ENCODE measurements around the gene CEP135.
"Not testable (repeated sequence)": the region's sequence is repeated elsewhere in the genome, so short reads cannot be mapped to it uniquely, and the experiment has no call there.

DNA sequence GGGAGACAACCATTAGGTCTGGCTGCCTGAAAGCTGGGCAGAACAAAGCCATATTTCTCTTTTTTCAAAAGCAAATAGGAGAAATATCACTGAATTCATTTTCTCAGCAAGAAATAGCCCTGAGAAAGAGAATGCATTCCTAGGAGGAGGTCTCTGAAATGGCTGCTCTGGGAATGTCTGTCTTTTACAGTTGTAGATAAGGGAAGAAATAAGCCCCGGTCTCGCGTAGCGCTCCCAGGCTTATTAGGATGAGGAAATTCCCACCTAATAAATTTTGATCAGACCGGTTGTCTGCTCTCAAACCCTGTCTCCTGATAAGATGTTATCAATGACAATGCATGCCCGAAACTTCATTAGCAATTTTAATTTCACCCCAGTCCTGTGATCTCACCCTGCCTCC lies 12.8 kb upstream of the CEP135 start:
- not testable (repeated sequence) for TF ChIP-seq CTCF, POLR2A (IDR thresholded peaks at IDR 0.05)

Measured in breast epithelium (tissue), 3 donors.